GM19452 (cell line): ENCODE results near the gene ENTPD8.

Source experiments
- ATAC-seq: cut with Tn5 transposase; IDR thresholded peaks from one replicate; pipeline ENCODE4 v1.9.1; 2021; ENCODE audit not compliant: unreplicated experiment

Gene ENTPD8

DNA sequence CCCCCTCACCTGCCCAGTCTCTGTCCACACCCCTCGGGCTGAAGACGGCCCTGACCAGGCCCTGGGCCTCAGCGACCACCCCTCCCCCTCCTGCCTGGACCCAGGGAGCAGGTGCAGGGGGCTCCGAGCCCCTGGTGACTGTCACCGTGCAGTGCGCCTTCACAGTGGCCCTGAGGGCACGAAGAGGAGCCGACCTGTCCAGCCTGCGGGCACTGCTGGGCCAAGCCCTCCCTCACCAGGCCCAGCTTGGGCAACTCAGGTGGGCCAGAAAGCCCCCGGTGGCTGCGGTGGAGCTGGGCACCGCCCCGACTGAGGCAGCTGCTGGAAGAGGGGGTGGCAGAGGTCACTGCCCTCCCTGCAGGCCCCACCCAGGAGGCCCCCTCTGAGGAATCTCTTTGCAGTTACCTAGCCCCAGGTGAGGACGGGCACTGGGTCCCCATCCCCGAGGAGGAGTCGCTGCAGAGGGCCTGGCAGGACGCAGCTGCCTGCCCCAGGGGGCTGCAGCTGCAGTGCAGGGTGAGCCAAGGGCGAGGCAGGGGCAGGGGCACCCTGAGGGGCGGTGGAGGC, 7.7 kb downstream of the ENTPD8 start:
- ATAC-seq = no peak

DNA sequence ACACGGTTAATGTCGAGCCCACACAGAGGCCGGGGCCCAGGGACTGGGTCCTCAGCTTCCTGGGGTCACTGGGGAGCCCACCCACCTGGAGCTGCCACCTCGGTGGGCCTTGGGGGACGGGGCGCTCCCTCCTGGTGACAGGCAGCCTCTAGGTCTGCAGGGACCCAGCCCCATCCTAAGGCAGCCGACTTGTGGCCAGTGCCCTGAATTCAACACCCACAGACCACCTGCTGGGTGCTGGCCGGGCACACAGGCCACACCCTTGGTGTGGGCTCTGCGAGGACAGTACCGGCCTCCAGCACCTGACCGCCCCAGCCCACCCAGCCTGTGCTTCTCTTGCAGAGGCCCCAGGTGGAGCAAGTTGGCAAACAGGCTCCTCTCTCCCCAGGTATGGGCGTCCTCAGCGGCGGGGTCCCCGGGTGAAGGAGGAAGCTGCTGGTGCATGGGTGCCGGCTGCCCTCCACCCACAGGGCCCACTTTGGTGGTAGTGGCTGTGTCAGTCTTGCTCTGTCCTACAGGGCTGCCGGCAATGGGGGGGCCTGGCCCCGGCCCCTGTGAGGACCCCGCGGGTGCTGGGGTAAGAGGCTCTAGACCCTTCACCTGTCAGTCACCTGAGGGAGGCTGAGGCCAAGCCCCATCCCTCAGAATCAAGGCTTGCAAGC, 8.3 kb downstream of the ENTPD8 start:
- ATAC-seq = no peak

DNA sequence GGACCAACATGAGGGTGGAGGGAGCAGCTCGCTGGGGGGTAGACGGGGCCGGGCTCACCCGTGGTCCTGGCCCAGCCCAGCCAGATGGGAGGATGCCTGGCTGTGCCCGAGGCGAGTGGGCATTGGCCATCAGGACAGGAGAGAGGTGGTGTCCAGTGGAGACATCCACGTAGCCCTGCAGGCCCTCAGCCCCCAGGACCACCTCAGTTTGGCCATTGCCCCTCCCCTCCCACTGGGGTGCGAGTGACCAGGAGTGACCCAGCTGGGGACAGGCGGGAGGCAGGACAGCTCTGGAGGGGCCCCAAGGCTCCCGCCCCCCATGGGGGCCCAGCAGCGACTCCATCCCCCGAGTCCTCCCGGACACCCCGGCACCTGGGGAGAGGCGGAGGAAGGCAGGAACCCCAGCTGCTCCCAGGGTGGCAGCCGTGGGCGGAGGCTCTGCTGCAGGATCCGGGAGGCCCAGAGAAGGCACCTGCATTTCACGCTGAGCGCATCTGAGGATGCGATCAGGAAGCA, 9.7 kb downstream of the ENTPD8 start:
- ATAC-seq = no peak

DNA sequence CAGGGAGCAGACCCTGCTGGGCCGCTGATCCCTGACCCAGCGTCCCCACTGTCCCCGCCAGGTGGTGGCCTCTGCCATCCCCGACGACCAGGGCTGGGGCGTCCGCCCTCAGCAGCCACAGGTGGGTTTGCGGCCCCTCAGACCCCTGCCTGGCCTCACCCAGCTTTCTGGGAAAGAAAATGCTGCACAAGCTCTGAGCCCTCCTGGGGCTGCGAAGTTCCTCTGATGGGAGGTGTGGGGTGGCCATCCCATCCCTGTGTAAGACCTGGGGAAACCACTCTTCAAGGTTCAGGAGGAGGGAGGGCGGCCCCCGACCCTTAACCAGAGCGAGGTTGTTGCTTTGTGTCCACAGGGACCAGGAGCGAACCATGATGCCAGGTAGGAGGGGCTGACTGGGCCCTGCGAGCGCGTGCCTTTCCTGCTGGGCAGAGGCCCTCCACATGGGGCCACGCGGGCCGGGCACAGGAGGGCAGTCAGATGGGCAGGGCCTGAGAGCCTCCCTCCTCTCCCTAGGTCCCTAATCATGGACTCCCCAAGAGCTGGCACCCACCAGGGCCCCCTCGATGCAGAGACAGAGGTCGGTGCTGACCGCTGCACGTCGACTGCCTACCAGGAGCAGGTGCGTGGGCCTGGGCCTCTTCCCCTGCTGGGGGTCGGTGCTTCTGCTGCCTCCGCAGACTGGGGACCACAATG, 10.3 kb downstream of the ENTPD8 start:
- ATAC-seq = no peak

DNA sequence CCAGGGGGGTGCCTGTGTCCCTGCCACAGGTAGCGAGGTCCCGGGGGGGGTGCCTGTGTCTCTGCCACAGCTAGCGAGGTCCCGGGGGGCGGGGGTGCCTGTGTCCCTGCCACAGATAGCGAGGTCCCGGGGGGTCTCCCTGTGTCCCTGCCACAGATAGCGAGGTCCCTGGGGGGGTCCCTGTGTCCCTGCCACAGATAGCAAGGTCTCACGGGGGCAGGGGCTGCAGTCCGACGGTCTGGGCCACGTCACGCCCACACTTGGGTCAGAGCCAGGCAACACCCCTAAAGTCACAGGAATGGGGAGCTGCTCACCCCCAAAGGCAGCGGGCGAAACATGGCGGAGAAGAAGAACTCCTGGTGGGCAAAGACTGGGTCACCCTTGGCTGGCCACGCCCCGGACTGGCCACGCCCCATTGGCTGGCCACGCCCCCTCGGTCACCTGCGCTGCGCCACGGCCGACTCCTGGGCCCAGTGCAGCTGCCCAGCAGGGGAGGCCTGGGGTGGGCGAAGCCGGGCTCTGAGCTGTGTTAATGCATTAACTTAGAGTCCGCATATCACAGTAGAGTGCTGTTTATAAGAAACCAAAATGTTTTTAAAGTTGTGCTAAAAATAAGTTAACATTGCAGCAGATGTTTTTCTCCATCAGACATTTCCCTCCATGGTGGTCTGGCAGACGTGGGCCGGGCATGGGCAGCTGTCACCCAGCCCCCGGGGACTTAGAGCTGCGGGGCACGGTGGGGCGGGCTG, 11.0 kb downstream of the ENTPD8 start:
- no peak for ATAC-seq

DNA sequence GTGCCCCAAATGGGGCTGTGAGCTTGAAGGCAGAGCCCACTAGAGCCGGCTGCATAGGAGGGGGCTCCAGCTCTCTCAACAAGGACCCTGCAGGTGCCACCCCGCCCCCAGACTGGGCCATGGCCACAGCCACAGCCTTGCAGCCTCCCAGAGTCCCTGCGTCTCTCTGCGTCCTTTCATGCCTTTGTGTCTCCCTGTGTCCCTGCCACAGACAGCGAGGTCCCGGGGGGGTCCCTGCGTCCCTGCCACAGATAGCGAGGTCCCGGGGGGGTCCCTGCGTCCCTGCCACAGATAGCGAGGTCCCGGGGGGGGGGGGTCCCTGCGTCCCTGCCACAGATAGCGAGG, 11.6 kb downstream of the ENTPD8 start:
- ATAC-seq = no peak

DNA sequence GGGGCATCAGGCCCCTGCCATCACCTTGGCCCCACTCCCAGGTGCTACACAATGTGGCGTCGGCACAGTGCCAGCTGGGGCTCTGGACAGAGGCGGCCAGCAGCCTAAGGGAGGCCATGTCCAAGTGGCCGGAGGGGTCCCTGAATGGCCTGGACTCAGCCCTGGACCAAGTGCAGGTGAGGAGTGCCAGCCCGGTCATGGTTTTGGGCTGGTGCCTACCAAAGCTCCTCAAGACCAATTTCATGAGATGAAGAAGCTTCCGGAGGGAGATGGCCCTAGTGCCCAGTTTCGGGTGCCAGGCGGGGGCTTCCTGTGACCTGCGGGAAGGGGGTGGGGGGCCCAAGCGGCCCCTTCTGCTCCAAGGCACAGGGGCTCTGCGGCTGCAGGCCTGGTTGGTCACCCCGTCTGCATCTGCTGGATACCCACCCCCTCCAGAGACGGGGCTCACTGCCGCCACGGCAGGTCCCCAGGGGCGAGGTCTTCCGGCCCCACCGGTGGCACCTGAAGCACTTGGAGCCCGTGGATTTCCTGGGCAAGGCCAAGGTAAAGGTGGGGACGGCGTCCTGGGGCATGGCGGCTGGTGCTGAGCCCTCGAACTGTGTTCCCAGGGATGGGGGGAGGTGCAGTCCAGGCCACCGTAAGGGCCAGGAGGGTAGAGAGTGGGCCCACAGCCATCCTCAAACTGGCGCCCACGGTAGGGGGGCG, 12.2 kb downstream of the ENTPD8 start:
- no peak for ATAC-seq

DNA sequence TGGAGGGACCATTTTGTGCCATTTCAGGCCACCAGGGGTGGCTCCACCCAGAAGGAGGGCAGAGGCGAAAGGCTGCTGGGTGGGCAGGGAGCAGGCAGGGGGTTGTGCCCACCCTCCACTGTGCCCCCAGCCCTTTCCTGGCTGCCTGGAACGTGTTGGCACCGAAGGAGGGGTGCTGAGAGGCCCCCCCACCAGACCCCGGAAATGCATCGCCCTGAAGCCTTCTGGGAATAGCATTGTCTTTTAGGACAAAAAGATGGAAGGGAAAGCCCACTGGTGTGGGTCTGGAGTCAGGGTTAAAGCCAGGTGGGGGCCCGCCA, 12.9 kb downstream of the ENTPD8 start:
- ATAC-seq = no peak

DNA sequence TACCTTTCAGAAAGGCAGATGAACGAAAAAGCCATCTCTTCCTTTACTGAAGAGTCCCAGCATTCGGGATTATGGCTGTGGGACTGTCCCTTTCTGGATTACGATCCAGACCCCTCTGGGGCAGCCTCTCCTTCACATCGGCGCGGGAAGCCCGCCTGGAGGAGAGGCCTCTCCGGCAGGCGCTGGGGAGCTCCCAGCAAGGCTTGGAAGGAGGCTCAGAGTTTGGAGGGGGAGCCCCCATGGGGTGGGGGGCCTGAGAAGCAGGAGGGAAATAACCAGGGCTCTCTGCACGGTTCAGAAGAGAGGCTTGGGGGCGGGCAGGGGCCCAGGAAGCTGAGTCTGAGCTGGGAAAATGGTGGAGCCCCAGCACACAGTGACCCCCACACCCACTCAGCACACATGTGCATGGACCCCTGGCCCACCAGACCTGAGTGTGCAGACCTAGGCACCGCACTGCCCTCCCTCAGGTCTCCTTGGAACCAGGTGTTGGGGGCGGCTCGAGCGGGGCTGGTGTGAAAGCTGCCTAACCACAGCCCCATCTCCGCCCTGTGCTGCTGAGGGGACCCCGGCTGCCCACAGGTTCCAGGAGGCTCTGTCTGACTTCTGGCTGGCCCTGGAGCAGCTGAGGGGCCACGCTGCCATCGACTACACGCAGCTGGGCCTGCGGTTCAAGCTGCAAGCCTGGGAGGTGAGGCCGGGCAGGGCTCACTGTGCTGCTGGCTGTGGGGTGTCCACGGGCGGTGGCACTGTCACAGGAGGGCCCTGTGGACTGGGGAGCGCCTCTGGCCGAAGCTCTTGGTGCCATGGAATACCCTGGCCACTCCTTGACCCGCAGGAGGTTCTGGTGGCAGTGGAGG, 13.5 kb downstream of the ENTPD8 start:
- ATAC-seq = no peak

DNA sequence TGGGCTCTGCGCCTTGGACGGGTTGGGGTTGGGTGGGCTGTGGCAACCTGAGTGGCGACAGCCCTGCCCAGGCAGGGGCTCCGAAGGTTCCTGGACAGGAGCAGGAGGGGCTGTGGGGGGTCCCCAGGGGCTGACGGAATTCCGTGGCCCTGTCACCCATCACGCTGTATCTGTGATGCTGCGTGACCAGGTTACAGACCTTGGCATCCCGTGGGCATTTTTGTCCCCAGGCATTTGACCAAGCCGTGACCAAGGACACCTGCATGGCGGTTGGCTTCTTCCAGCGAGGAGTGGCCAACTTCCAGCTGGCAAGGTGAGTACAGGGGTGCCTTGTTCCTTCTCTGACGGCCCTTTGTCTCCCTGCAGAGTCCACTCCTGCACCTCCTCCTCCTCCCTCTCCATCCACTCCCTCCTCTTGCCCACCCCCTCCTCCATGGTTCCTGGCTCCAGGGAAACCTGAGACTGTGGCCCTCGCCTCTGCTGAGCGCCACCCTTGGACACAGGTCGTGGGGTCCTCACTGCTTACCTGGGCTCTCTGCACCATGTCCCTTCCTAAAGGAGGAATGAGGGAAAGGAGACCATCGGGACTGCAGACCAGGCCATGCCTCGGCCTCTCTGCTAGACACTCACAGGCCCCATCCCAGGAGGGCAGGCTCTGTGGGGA, 15.0 kb downstream of the ENTPD8 start:
- ATAC-seq = no peak

DNA sequence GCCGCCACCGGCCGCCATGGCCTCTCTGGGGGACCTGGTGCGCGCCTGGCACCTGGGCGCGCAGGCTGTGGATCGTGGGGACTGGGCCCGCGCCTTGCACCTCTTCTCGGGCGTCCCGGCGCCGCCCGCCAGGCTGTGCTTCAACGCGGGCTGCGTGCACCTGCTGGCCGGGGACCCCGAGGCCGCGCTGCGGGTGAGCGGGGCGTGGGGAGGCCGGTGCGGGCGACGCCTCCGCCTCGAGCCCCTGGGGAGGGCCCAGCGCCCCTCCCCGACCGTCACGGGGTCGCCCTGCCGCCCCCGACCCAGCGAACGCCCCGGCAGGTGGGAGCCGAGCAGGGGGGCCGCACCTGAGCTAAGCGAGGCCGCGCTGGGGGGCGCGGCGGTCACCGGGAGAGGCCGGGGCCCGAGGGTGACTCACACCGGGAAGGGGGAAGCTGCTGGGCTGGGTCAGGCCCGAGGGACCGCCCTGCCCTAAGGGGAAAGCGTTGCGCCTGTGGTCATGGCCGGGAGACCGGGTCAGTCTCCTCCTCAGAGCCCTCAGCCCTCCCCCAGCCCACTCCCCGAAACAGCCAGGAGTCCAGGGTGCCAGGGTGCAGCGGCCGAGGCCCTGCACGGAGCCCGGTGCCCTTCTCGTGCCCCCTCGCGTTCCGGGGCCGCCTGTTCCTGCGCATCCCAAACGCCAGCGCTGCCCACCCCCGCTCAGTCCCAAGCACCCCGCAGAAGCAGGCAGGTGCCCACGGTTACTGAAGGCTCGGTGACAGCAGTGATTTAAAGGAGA, 17.5 kb downstream of the ENTPD8 start:
- ATAC-seq = peak; percentile 43

DNA sequence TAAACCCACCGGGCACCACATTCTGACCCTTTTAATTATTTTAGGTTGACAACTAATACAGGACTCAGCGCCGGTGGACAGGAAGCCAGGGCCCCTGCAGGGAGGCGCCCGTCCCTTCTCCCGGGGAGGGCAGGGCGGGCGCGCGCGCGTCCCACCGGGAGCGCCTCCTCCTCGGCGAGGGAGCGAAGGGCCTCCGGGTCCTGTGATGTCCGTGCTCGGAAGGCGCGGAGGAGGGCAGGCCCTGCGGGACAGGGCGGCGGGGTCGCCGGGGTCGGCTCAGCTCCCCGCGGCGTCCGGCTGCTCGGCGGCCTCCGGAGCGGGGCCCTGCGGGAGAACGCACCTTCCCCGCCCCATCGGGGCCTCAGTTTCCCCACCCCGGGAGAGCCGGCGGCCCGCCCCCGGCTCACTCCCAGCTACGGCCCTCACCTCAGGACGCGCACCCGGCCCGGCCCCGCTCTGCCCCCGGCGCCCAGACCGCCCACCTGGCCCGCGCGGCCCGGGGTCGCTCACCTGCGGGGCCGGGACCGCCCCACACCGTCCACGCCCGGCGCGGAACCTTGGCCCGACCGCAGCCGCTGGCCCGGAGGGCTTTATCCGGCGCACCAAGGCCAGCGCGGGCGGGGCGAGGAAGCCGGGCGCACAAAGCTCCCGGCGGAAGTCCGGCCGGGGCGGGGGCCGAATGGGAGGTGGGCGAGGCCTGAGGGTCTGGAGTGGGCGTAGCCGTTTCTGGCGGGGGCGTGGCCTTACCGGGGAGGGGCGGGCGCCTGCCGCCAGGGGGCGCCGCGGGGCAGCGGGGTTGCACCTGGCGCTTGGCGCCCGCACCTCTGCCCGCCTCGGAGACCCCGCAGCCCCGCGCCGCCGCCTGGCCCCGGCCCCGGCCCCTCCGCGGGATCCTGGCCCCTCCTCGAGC, 18.3 kb downstream of the ENTPD8 start, which contains the start of the genes EXD3 and NOXA1:
EXD3 (minus strand) TSS at position 559 of the 910 bp plus-strand sequence. CDS start 27,805 bp downstream, outside the sequence.
NOXA1 (plus strand) TSS at position 790 of the 910 bp plus-strand sequence. CDS start 137 bp downstream, outside the sequence.
- peak; percentile 80 for ATAC-seq

DNA sequence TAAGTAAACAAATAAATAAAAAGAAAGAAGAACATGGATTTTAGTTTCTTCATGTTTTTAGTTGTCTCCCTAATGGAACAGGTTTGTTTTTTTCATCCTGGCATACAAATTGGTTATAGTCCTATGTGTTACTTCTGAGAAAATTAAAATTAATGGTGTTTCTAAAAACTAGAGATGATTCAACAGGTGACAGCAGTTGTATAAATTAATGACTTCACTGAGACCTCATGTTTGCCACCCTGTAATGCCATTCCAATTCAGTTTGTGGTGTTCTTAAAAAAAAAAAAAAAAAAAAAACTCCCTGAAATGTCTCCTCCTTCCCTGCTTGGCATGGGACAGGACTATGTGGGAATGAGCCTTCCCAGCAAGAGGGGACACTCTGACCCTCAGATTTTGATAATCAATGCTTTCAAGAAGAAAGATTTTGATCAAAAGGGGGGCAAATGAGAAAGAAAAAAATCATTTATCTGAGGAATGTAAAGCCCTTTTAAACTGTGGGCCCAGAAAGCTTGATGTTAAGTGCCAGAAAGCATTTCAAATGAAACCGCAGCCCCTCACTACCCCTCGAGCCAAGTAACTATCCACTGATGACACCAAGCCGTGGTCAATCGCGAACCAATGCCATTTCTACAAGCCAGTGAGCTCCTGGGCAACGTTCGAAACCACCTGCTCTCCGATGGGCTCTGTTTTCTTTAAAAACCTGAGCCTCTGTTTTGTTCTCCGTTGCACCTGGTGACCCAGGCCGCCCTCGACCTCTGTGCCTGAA, 19.1 kb downstream of the ENTPD8 start:
- no peak for ATAC-seq

DNA sequence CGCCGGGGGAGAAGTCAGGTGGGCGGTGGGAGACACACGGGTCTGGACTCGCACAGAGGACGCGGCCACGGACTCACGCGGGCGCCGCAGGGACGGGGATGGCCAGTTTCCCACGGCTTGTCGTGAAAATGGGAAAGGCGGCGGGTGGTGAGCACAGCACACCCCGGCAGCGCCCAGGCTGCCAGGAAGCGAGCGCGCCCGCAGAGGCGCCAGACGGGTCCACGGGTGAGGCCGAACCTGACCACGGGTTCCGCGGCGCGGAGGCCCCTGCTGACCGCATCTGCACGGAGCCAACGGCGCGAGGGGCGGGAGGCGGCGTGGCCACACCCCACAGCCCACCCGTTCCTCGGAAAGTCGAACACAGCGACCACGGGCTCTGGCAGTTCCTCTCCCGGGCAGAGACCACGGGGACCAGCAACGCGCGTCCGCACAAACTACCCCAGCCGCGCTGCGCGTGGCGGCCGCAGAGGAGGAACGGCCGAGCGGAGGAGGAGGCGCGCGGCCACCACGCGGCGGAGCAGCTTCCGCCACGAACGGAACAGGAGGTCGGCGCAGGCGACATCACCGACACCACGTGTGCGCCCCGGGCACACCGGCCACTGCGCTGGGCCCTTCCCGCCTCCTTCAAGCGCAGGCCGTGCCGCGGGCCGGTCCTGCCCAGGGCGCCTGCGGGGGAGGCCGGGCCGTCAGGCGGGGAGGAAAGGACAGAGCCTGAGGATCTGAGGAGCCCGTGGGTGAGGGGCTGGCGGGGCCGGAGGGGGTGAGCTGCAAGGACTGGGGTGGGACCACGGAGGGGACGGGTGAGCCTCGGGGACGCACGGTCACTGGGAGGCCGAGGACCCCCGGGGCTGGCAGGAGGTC, 23.8 kb downstream of the ENTPD8 start:
- no peak for ATAC-seq

DNA sequence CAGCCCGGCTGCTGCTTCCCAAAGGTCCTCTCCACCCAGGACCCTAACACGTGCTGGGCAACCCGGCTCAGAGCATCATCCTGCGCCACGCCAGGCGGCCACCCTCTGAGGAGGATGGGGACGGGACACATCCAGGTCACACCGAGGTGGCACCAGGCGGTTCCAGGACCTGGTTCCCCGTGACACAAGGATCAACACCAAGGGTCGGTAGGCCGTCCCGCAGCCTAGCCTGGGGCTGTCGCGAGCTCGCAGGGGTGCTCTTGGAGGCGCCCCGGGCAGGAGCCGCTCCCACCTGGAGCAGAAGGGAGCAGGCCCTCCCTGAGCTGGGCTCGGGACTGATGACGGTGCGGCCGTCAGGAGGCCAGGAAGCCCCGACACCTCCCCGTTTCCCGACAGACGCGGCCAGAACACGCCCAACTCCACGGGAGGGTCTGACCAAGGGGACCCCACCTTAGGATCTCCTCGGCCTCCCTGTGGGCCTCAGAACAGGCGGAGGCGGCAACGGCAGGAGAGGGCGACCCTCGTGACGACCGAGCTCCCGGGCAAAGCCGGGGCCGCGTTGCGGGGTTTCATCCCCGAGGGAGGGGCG, 24.5 kb downstream of the ENTPD8 start:
- ATAC-seq = no peak
